Measurements from ENCODE around the gene A1BG.

- TF ChIP-seq CTCF (IDR thresholded peaks at IDR 0.05; ENCODE audit: low read depth, low read length, missing input control) (no peak), RXRA (IDR thresholded peaks at IDR 0.05) (no peak), YY1 (IDR thresholded peaks at IDR 0.05) (no peak), TAF1 (conservative IDR thresholded peaks at IDR 0.05) (no peak), RAD21 (IDR thresholded peaks at IDR 0.05) (no peak), REST (IDR thresholded peaks at IDR 0.05) (no peak), JUND (IDR thresholded peaks at IDR 0.05) (no peak), HNF4A (conservative IDR thresholded peaks at IDR 0.05) (no peak), MAX (IDR thresholded peaks at IDR 0.05) (no peak), HNF4G (IDR thresholded peaks at IDR 0.05) (no peak), SP1 (IDR thresholded peaks at IDR 0.05) (no peak), ATF3 (IDR thresholded peaks at IDR 0.05) (no peak), EGR1 (IDR thresholded peaks at IDR 0.05; ENCODE audit: low read depth in 2 of 2) (no peak)
Observed at GRCh38 chr19:58307736-58308135, 45.6 kb downstream of the A1BG start.

All from liver (tissue), 3 donors.